GM13977 (cell line): ENCODE data around the gene TPRA1.
"Not testable (repeated sequence)": the region's sequence is repeated elsewhere in the genome, so short reads cannot be mapped to it uniquely, and the experiment has no call there.

Experiments used
- DNase-seq: peaks from one replicate; pipeline ENCODE4 v3.0.0; 2012; ENCODE audit warnings: low spot score
- in situ Hi-C: fragments of 300-500 bp; cut with MboI; formaldehyde crosslinking; loops from one replicate; pipeline ENCODE4 v1.12.0; 2022; ENCODE audit warnings: low sequenced_read_pairs, low pct_unique_long_range_greater_than_20kb, mixed read lengths, inconsistent platforms; ENCODE audit not compliant: unreplicated experiment
- TF ChIP-seq, protein P1 (sequence below): IDR thresholded peaks from 2 replicates; pipeline ENCODE4 v1.5.1; 2012; ENCODE audit warnings: mild to moderate bottlenecking, control low read depth; ENCODE audit not compliant: insufficient read depth; ENCODE audit errors: extremely low read depth, missing control alignments

TPRA1 gene

DNA sequence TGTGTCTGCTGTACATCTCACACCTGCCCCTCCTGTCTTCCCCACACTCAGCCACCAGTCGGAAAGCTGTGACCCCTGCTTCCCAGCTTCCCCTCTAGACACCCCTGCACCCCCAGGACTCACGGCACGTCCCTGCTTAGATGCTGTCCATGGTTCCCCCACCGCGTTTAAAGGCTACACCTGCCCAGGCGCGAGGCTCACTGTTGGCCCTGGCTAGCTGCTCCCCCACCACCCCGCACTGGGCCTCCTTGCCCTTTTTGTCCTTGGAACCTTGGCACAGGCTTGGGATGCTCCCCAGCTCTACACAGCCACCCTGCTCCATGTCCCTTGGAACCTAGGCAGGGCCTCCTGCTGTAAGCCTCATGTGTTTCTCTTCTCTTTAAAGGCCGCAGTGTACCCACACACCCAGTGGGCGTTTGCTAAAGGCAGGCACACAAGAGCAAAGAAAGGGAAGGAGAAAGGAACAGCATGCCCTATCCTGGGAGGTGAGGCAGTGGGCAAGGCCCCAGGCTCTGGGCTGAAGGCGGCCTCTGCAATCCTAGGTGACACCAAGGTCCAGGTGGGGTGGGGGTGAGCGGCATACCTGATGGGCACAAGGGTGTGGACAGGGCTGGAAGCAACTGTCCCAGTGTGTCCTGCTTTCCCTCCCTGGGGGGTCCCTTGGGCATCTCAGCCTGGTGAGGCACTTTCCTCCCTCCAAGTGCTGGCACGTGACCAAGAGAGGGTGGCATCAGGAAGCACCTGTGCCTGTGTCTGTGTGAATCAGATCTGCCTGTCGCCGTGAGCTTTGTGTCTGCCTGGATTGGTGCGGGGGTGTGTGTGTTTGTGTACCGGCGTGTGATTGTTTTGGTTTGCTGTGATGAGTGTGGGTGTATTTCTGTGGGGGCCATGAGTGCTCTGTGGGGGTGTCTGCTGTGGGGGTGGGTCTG, 54.4 kb downstream of the TPRA1 start:
- in situ Hi-C loops, result no loop called here
- TF ChIP-seq, protein P1, sequence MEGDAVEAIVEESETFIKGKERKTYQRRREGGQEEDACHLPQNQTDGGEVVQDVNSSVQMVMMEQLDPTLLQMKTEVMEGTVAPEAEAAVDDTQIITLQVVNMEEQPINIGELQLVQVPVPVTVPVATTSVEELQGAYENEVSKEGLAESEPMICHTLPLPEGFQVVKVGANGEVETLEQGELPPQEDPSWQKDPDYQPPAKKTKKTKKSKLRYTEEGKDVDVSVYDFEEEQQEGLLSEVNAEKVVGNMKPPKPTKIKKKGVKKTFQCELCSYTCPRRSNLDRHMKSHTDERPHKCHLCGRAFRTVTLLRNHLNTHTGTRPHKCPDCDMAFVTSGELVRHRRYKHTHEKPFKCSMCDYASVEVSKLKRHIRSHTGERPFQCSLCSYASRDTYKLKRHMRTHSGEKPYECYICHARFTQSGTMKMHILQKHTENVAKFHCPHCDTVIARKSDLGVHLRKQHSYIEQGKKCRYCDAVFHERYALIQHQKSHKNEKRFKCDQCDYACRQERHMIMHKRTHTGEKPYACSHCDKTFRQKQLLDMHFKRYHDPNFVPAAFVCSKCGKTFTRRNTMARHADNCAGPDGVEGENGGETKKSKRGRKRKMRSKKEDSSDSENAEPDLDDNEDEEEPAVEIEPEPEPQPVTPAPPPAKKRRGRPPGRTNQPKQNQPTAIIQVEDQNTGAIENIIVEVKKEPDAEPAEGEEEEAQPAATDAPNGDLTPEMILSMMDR, result no peak
- DNase-seq, result no peak

DNA sequence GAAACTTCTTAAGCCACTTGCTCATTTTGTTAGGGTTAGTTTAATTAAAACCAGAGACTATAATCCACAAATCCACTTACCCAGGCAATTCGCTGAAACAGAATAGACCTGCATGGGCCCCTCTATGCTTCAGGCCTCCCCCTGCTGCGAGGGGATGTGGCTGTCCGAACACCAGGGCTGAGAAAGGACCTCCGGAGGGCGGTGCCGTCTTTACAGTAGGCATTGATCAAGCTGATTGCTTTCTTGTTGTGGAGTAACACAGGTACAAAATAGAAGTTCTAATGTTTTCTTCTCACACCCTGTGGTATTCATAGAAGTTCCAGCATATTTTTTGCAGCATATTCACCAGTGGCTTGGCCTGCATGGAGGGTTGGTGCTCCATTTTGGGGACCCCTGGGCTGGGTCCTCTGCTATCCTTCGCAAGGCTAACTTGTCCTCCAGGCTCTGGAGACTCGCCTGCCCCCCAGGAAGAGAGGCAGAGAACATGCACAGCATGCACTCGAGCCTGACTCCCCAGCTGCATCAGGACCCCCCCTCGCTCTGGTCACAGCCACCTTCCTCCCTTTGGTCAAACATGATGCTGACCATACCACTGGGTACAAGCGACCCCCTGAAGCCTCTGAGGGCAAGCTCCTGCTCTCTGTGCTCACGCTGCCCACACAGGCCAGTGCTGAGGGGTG, 55.3 kb downstream of the TPRA1 start:
- in situ Hi-C loops, result no loop called here
- DNase-seq, result no peak
- TF ChIP-seq, protein P1, result no peak

DNA sequence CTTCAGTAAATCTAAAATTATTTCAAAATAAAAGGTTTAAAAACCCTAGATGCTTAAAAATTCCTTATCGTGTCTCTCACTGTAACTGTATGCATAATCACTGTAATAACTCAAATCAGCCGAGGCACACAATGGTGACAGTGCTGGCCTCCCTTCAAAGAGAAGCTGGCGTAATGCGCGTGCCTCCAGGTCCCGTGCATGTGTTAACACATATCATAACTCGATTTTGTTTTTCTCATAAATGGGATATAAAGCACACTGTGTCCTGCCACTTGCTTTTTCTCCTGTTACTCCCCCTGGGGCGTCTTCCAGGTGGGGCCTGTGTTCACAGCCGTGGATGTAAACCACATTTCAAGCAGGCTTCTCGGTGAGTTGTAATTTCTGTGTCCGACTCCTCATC, 56.0 kb downstream of the TPRA1 start:
- DNase-seq, result no peak
- TF ChIP-seq, protein P1, result no peak
- in situ Hi-C loops, result no loop called here

DNA sequence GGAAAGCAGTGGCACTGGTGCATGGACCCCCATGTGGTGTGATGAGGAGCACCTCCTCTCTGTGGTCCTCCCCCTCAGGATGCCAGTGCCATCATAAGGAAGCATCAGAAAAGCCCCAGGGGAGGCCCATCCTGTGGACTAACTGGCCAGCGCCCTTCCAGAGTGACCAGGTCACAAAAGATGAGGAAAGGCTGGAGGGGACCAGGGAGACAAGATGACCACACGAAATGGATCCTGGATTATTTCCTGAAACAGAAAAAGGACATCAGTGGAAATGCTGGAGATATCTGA, 56.4 kb downstream of the TPRA1 start:
- TF ChIP-seq, protein P1, result no peak
- in situ Hi-C loops, result no loop called here
- DNase-seq, result no peak

DNA sequence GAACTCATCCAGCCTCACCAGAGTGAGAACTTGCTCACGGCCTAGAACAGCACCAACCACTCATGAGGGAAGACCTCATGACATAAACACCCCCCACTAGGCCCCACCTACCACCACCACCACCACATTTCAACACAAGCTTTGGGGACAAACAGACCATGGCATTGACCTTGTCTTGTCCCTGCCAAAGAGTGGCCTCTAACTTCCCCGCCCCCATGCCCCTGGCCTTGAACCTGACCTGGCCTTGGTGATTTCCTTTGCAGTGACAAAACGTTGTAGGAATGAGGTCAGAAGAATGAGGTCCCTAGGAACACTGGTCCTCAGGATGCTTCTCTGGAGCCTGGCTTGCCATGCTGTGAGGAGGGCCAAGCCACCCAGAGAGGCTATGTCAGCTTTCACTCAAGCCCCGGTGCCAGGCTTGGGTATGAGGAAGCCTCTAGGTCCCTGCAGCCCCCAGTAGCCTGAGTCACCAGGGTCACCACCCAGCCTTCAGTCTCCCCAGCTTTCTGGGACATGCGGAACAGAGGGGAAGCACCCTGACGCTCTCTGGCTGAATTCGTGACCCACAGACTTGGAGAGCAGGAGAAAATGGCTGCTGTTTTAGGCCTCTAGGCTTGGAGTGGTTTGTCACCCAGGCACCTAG, 57.9 kb downstream of the TPRA1 start:
- TF ChIP-seq, protein P1, result no peak
- in situ Hi-C loops, result no loop called here
- no peak for DNase-seq

DNA sequence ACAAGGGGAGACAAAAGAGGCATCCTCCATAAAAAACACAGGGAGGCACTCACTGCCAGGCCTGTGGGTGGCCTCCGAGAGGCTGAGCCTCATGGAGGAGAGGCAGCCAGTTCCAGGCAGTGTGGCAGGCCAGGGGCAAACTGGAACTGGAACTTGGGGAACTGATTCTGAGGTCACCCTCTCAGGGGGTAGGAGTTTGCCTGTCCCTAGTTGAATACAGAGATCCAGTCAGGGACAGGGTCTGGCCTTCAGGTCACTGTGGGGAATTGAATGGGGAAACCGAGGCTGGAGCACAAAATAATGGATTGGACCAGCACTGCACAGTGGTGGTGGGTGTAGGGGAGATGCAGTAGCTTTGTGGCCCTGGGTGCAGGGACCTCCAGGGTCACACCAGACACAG, 58.7 kb downstream of the TPRA1 start:
- TF ChIP-seq, protein P1, result no peak
- in situ Hi-C loops, result no loop called here
- DNase-seq, result no peak

DNA sequence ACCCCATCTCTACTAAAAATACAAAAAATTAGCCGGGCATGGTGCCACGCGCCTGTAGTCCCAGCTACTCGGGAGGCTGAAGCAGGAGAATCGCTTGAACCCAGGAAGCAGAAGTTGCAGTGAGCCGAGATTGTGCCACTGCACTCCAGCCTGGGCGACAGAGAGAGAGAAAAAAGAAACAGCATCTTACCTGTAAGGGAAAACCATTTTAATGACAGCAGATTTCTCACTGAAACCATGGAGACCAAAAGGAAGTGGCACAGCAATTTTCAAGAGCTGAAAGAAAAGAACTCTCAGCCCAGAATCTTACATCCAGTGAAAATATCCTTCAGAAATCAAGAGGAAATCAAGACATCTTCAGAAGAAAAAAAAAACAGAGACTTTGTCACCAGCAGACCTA, 59.7 kb downstream of the TPRA1 start:
- in situ Hi-C loops, result not testable (repeated sequence)

More for the DNA sequence above, 59.7 kb downstream of the TPRA1 start:
- DNase-seq, result not testable (repeated sequence)
